GM12878 (cell line): ENCODE data around the gene ZNF792. TPM values are rescaled to one million over a fixed set of nuclear protein-coding genes. Genes with fewer than 3 reads are reported as not detected.

Experiments used
- ASH2L ChIP-seq: fragments of 300-600, 200-600 bp; sonication (generic); IDR thresholded peaks from 2 replicates; pipeline ENCODE4 v1.6.1; 2017; ENCODE audit warnings: low read depth, mild to moderate bottlenecking, borderline replicate concordance
- BCL11A ChIP-seq: IDR thresholded peaks from 2 replicates; pipeline ENCODE4 v1.6.1; 2011; ENCODE audit warnings: low read depth, low read length
- BMI1 ChIP-seq: fragments of 450-650 bp; IDR thresholded peaks from 2 replicates; pipeline ENCODE4 v1.6.1; 2016; ENCODE audit warnings: mild to moderate bottlenecking, moderate library complexity, borderline replicate concordance
- BRCA1 ChIP-seq: IDR thresholded peaks from 2 replicates; pipeline ENCODE4 v1.6.1; 2011; ENCODE audit warnings: low read depth, low read length, improper control_type of control experiment
- CEBPB ChIP-seq, 2 experiments: fragments of 150-350 bp in 1 of 2; IDR thresholded peaks; 2 replicates each; pipeline ENCODE4 v1.6.1; 2012 to 2014; ENCODE audit warnings: low read depth in 2 of 2, low read length in 2 of 2, borderline replicate concordance in 1 of 2, inconsistent platforms in 1 of 2
- EED ChIP-seq: sonication (generic); IDR thresholded peaks from 2 replicates; pipeline ENCODE4 v1.6.1; 2016; ENCODE audit warnings: antibody characterized with exemption, low read depth
- EGR1 ChIP-seq, 2 experiments: IDR thresholded peaks; 1 replicate in 1 of 2; 2 replicates in 1 of 2; pipeline ENCODE4 v1.6.1; 2011 to 2012; ENCODE audit warnings: low read depth in 2 of 2, low read length in 2 of 2, borderline replicate concordance in 1 of 2, mild to moderate bottlenecking in 1 of 2, moderate library complexity in 1 of 2
- EP300 ChIP-seq, 2 experiments: fragments of 150-350 bp in 1 of 2; IDR thresholded peaks; 2 replicates each; pipeline ENCODE4 v1.6.1; 2011 to 2012; ENCODE audit warnings: low read depth in 2 of 2, low read length in 2 of 2, borderline replicate concordance in 1 of 2, improper control_type of control experiment in 1 of 2, inconsistent platforms in 1 of 2; ENCODE audit not compliant: control insufficient read depth in 1 of 2
- IKZF2 ChIP-seq, 2 experiments: fragments of 450-650 bp; IDR thresholded peaks; 2 replicates each; pipeline ENCODE4 v1.6.1; 2017; ENCODE audit warnings: mild to moderate bottlenecking in 2 of 2, moderate library complexity in 2 of 2
- IRF4 ChIP-seq: IDR thresholded peaks from 2 replicates; pipeline ENCODE4 v1.6.1; 2011; ENCODE audit warnings: low read depth, low read length
- JUND ChIP-seq: IDR thresholded peaks from 2 replicates; pipeline ENCODE4 v1.6.1; 2012; ENCODE audit warnings: low read depth, mild to moderate bottlenecking, low read length, improper control_type of control experiment, moderate library complexity
- MEF2A ChIP-seq: IDR thresholded peaks from 2 replicates; pipeline ENCODE4 v1.6.1; 2011; ENCODE audit warnings: low read depth, mild to moderate bottlenecking, low read length, moderate library complexity; ENCODE audit not compliant: insufficient read depth
- MEF2B ChIP-seq: fragments of 450-650 bp; IDR thresholded peaks from 2 replicates; pipeline ENCODE4 v1.6.1; 2018; ENCODE audit warnings: mild to moderate bottlenecking, moderate library complexity; ENCODE audit not compliant: partially characterized antibody, poor library complexity, severe bottlenecking
- RBBP5 ChIP-seq: fragments of 200-600 bp; sonication (generic); conservative IDR thresholded peaks from 2 replicates; pipeline ENCODE4 v1.6.1; 2016
- SIN3A ChIP-seq: IDR thresholded peaks from 2 replicates; pipeline ENCODE4 v1.6.1; 2012; ENCODE audit warnings: low read depth, low read length, improper control_type of control experiment
- SIX5 ChIP-seq: IDR thresholded peaks from 2 replicates; pipeline ENCODE4 v1.6.1; 2011; ENCODE audit warnings: mild to moderate bottlenecking, low read depth, low read length, moderate library complexity; ENCODE audit not compliant: severe bottlenecking
- TCF3 ChIP-seq: IDR thresholded peaks from 2 replicates; pipeline ENCODE4 v1.6.1; 2012; ENCODE audit warnings: low read depth, mild to moderate bottlenecking, low read length, borderline replicate concordance; ENCODE audit not compliant: insufficient read depth
- YBX1 ChIP-seq: fragments of 450-650 bp; IDR thresholded peaks from 2 replicates; pipeline ENCODE4 v1.6.1; 2016; ENCODE audit warnings: antibody characterized with exemption
- YY1 ChIP-seq: IDR thresholded peaks from 2 replicates; pipeline ENCODE4 v1.6.1; 2011; ENCODE audit warnings: low read depth, mild to moderate bottlenecking, low read length
- ZNF274 ChIP-seq: IDR thresholded peaks from one replicate; pipeline ENCODE4 v1.8.0; 2011; ENCODE audit not compliant: insufficient read length, insufficient read depth
- polyA plus RNA-seq, 11 experiments: library from polyadenylated mRNA; depleted of rRNA in 4 of 11; unstranded in 6 of 11; stranded (reverse) in 5 of 11; fragments of >200 nt; fragmentation: Nextera tagmentation in 4 of 11; fragmentation: Illumina TruSeq in 1 of 11; extraction: Ambion mirVana in 4 of 11; extraction: Trizol in 1 of 11; gene quantifications; 1 replicate in 1 of 11; 2 replicates in 10 of 11; pipeline versions ENCODE4 v1.2.1 to v1.2.3, GENCODE V29; 2011 to 2016; ENCODE audit warnings: inconsistent platforms in 2 of 11, missing spikeins in 2 of 11, low read depth in 1 of 11
- total RNA-seq, 4 experiments: library from RNA; depleted of rRNA in 3 of 4; stranded (reverse); fragments of >200 nt in 3 of 4; fragmentation: Illumina TruSeq in 1 of 4; extraction: Trizol in 1 of 4; gene quantifications; 2 replicates each; pipeline versions ENCODE4 v1.2.1 to v1.2.3, GENCODE V29; 2013 to 2021
- TF ChIP-seq, protein P1 (sequence below): fragments of 450-650 bp; conservative IDR thresholded peaks from 2 replicates; pipeline ENCODE4 v1.6.1; 2017; ENCODE audit warnings: mild to moderate bottlenecking, moderate library complexity
- TF ChIP-seq, protein P2 (sequence below): fragments of 450-650 bp; IDR thresholded peaks from 2 replicates; pipeline ENCODE4 v1.6.1; 2016; ENCODE audit warnings: mild to moderate bottlenecking
- TF ChIP-seq, protein P3 (sequence below): fragments of 450-650 bp; formaldehyde crosslinking; IDR thresholded peaks from 2 replicates; pipeline ENCODE4 v1.4.0; 2022; ENCODE audit warnings: mild to moderate bottlenecking, moderate library complexity

ZNF792 gene
- total and polyA plus RNA-seq, 10 of the 15 experiments (the other 5 are each of a cell fraction or from before 2014, with no cell fraction given), result 0.53 to 4.8 (median 1.3) TPM

DNA sequence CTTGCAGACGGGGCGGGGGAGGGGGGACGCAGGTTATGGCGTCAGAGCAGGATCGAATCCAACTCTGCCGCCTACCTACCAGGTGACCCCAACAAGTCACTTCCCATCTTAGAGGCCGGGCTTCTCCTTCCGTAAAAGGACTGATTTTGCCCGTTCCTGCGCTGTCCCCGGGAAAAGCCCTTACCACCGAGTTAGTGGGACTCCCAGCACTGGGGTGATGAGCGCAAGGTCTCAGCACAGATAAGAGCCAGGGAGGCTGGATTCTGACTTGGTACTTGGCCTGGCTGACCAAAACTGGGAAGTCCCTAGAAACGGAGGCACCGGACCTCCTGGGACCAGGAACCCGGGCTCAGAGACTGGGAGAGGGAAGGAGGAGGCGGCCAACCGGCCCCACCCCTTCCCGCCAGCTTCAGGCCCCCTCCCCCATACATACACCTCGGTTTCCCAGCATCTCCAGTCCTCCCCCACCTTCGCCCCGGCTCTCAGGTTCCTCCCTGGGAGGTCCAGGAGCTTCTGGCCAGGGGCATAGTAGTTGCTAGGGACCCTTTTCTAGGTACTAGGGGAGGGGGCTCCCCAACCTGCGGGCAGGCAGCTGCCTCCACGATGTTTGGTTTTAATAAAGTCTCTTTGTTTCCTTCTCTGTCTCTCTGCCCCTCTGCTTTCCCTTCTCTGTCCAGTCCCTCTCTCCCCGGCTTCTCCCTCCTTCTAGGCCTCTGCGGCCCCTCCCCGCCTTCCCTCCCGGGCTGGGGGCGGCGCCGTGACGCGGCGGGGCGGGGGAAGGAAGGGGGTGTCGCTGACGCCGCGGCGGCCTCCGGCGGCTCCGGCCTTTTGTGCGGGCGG, 35.7 kb upstream of the ZNF792 start, which contains the start of gene GRAMD1A (continued):
- TF ChIP-seq SIN3A (no peak), IKZF2 (IDR thresholded peaks at IDR 0.05) (peak; percentile 67 to 75; a peak in 3 of 4 replicates), ZNF274 (no peak), BRCA1 (no peak), YBX1 (no peak), IRF4 (no peak), JUND (no peak), MEF2B (peak; percentile 22), CEBPB (IDR thresholded peaks at IDR 0.05; ENCODE audit: borderline replicate concordance in 1 of 2, low read depth in 2 of 2, low read length in 2 of 2) (no peak), EED (no peak; the same call in 1 of the 2 replicates), BCL11A (no peak), RBBP5 (no peak), YY1 (0 out of 2 replicates have a peak, but pooled peaks have one; percentile 18), SIX5 (no peak), EGR1 (IDR thresholded peaks at IDR 0.05; ENCODE audit: borderline replicate concordance in 1 of 2, low read depth in 2 of 2, low read length in 2 of 2) (peak in 1 of 2 experiments; percentile 52; a peak in 1 of 3 replicates), TCF3 (no peak), MEF2A (no peak), ASH2L (no peak), BMI1 (no peak; the same call in 1 of the 2 replicates), EP300 (IDR thresholded peaks at IDR 0.05; ENCODE audit: borderline replicate concordance in 1 of 2, control insufficient read depth in 1 of 2, low read depth in 2 of 2, low read length in 2 of 2) (peak in 1 of 2 experiments; percentile 21; a peak in 1 of 4 replicates)
- TF ChIP-seq, protein P1, sequence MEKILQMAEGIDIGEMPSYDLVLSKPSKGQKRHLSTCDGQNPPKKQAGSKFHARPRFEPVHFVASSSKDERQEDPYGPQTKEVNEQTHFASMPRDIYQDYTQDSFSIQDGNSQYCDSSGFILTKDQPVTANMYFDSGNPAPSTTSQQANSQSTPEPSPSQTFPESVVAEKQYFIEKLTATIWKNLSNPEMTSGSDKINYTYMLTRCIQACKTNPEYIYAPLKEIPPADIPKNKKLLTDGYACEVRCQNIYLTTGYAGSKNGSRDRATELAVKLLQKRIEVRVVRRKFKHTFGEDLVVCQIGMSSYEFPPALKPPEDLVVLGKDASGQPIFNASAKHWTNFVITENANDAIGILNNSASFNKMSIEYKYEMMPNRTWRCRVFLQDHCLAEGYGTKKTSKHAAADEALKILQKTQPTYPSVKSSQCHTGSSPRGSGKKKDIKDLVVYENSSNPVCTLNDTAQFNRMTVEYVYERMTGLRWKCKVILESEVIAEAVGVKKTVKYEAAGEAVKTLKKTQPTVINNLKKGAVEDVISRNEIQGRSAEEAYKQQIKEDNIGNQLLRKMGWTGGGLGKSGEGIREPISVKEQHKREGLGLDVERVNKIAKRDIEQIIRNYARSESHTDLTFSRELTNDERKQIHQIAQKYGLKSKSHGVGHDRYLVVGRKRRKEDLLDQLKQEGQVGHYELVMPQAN, result peak; percentile 12; the same call in 1 of the 2 replicates
- TF ChIP-seq, protein P2, sequence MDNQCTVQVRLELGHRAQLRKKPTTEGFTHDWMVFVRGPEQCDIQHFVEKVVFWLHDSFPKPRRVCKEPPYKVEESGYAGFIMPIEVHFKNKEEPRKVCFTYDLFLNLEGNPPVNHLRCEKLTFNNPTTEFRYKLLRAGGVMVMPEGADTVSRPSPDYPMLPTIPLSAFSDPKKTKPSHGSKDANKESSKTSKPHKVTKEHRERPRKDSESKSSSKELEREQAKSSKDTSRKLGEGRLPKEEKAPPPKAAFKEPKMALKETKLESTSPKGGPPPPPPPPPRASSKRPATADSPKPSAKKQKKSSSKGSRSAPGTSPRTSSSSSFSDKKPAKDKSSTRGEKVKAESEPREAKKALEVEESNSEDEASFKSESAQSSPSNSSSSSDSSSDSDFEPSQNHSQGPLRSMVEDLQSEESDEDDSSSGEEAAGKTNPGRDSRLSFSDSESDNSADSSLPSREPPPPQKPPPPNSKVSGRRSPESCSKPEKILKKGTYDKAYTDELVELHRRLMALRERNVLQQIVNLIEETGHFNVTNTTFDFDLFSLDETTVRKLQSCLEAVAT, result peak; percentile 74; the same call in 1 of the 2 replicates
- TF ChIP-seq, protein P3, sequence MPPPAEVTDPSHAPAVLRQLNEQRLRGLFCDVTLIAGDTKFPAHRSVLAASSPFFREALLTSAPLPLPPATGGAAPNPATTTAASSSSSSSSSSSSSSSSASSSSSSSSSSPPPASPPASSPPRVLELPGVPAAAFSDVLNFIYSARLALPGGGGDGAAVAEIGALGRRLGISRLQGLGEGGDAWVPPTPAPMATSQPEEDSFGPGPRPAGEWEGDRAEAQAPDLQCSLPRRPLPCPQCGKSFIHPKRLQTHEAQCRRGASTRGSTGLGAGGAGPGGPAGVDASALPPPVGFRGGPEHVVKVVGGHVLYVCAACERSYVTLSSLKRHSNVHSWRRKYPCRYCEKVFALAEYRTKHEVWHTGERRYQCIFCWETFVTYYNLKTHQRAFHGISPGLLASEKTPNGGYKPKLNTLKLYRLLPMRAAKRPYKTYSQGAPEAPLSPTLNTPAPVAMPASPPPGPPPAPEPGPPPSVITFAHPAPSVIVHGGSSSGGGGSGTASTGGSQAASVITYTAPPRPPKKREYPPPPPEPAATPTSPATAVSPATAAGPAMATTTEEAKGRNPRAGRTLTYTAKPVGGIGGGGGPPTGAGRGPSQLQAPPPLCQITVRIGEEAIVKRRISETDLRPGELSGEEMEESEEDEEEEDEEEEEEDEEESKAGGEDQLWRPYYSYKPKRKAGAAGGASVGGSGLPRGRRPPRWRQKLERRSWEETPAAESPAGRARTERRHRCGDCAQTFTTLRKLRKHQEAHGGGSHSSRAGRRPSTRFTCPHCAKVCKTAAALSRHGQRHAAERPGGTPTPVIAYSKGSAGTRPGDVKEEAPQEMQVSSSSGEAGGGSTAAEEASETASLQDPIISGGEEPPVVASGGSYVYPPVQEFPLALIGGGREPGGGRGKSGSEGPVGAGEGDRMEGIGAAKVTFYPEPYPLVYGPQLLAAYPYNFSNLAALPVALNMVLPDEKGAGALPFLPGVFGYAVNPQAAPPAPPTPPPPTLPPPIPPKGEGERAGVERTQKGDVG (CRISPR knock-in tag), result 0 out of 2 replicates have a peak, but pooled peaks have one; percentile 50
